HEK293 (cell line): Measurements from ENCODE around the gene MANF.

Source experiments
- CTCF ChIA-PET: fragments of 350-600 bp; formaldehyde crosslinking; extraction: SDS; loops from one replicate; lab custom pipeline; 2021; ENCODE audit warnings: antibody characterized with exemption; lab: Yijun Ruan, JAX
- POLR2A ChIA-PET: fragments of 300-600 bp; formaldehyde crosslinking; extraction: SDS; loops from one replicate; lab custom pipeline; 2020; ENCODE audit warnings: antibody characterized with exemption, inconsistent platforms; lab: Yijun Ruan, JAX
- H3K27ac ChIP-seq: fragments of 200-500 bp; sonication (Bioruptor generic); 2 replicates; pipeline ENCODE4 v1.5.1; 2014; ENCODE audit warnings: low read depth, low read length, control low read depth, inconsistent platforms; ENCODE audit errors: extremely low read depth
- H3K36me3 ChIP-seq, 2 experiments: fragments of 200-500 bp in 1 of 2; sonication (Bioruptor generic) in 1 of 2; 1 replicate in 1 of 2; 2 replicates in 1 of 2; pipeline ENCODE4 v1.5.1; 2014 to 2017; ENCODE audit warnings: inconsistent platforms in 2 of 2, low read length in 2 of 2; ENCODE audit not compliant: control insufficient read depth in 2 of 2, insufficient read depth in 1 of 2
- H3K4me1 ChIP-seq: fragments of 200-500 bp; sonication (Bioruptor generic); 2 replicates; pipeline ENCODE4 v1.5.1; 2014; ENCODE audit warnings: mild to moderate bottlenecking, low read length, inconsistent platforms; ENCODE audit not compliant: control insufficient read depth, insufficient read depth
- H3K4me3 ChIP-seq: 2 replicates; pipeline ENCODE4 v1.5.1; 2011; ENCODE audit warnings: low read depth, mild to moderate bottlenecking, control low read depth, low read length, moderate library complexity
- H3K9me3 ChIP-seq: fragments of 200-500 bp; sonication (Bioruptor generic); 2 replicates; pipeline ENCODE4 v1.5.1; 2014; ENCODE audit warnings: low read depth, low read length, inconsistent platforms; ENCODE audit not compliant: control insufficient read depth, insufficient read depth
- EGR2 ChIP-seq: fragments of 450-650 bp; formaldehyde crosslinking; IDR thresholded peaks from 2 replicates; pipeline ENCODE4 v1.5.1; 2016; ENCODE audit warnings: low read depth, missing biosample characterization, missing genetic modification characterization
- FEZF1 ChIP-seq: fragments of 450-650 bp; formaldehyde crosslinking; IDR thresholded peaks from 2 replicates; pipeline ENCODE4 v1.5.1; 2016; ENCODE audit warnings: missing biosample characterization, missing genetic modification characterization
- KLF1 ChIP-seq: fragments of 450-650 bp; formaldehyde crosslinking; IDR thresholded peaks from 2 replicates; pipeline ENCODE4 v1.5.1; 2016; ENCODE audit warnings: missing biosample characterization, missing genetic modification characterization
- KLF8 ChIP-seq: fragments of 450-650 bp; formaldehyde crosslinking; IDR thresholded peaks from 2 replicates; pipeline ENCODE4 v1.5.1; 2016; ENCODE audit warnings: missing biosample characterization, missing genetic modification characterization
- OVOL3 ChIP-seq: fragments of 450-650 bp; formaldehyde crosslinking; IDR thresholded peaks from 2 replicates; pipeline ENCODE4 v1.5.1; 2016; ENCODE audit warnings: missing biosample characterization, missing genetic modification characterization
- SETDB1 ChIP-seq: IDR thresholded peaks from one replicate; pipeline ENCODE4 v1.6.1; 2017; ENCODE audit warnings: mild to moderate bottlenecking, low read length, moderate library complexity, mixed read lengths; ENCODE audit not compliant: insufficient read length
- TSHZ1 ChIP-seq: fragments of 450-650 bp; formaldehyde crosslinking; IDR thresholded peaks from 2 replicates; pipeline ENCODE4 v1.5.1; 2016; ENCODE audit warnings: missing biosample characterization, missing genetic modification characterization, borderline replicate concordance
- ZFP41 ChIP-seq: fragments of 450-650 bp; formaldehyde crosslinking; IDR thresholded peaks from 2 replicates; pipeline ENCODE4 v1.5.1; 2016; ENCODE audit warnings: missing biosample characterization, missing genetic modification characterization, borderline replicate concordance
- ZNF16 ChIP-seq: fragments of 450-650 bp; formaldehyde crosslinking; IDR thresholded peaks from 2 replicates; pipeline ENCODE4 v1.5.1; 2016; ENCODE audit warnings: low read depth, missing biosample characterization, missing genetic modification characterization
- ZNF266 ChIP-seq: fragments of 450-650 bp; formaldehyde crosslinking; IDR thresholded peaks from 2 replicates; pipeline ENCODE4 v1.5.1; 2016; ENCODE audit warnings: missing biosample characterization, missing genetic modification characterization, low read depth
- ZNF366 ChIP-seq: fragments of 450-650 bp; formaldehyde crosslinking; conservative IDR thresholded peaks from 2 replicates; pipeline ENCODE4 v1.5.1; 2016; ENCODE audit warnings: missing biosample characterization, missing genetic modification characterization
- ZNF416 ChIP-seq: fragments of 450-650 bp; formaldehyde crosslinking; IDR thresholded peaks from 2 replicates; pipeline ENCODE4 v1.5.1; 2016; ENCODE audit warnings: missing biosample characterization, missing genetic modification characterization
- ZNF473 ChIP-seq: fragments of 450-650 bp; formaldehyde crosslinking; IDR thresholded peaks from 2 replicates; pipeline ENCODE4 v1.5.1; 2017; ENCODE audit warnings: missing biosample characterization, missing genetic modification characterization
- ZNF513 ChIP-seq: fragments of 450-650 bp; IDR thresholded peaks from 2 replicates; pipeline ENCODE4 v1.5.1; 2018; ENCODE audit warnings: missing biosample characterization, missing genetic modification characterization
- ZNF560 ChIP-seq: fragments of 450-650 bp; formaldehyde crosslinking; IDR thresholded peaks from 2 replicates; pipeline ENCODE4 v1.5.1; 2017; ENCODE audit warnings: missing biosample characterization, missing genetic modification characterization, borderline replicate concordance
- ZNF785 ChIP-seq: fragments of 450-650 bp; formaldehyde crosslinking; IDR thresholded peaks from 2 replicates; pipeline ENCODE4 v1.5.1; 2016; ENCODE audit warnings: missing biosample characterization, missing genetic modification characterization
- ZSCAN5A ChIP-seq: fragments of 450-650 bp; formaldehyde crosslinking; IDR thresholded peaks from 2 replicates; pipeline ENCODE4 v1.5.1; 2016; ENCODE audit warnings: missing biosample characterization, missing genetic modification characterization
- TF ChIP-seq, protein P1 (sequence below): fragments of 450-650 bp; formaldehyde crosslinking; IDR thresholded peaks from 2 replicates; pipeline ENCODE4 v1.5.0; 2017; ENCODE audit warnings: missing biosample characterization, missing genetic modification characterization, borderline replicate concordance
- TF ChIP-seq, protein P2 (sequence below): fragments of 450-650 bp; formaldehyde crosslinking; IDR thresholded peaks from 2 replicates; pipeline ENCODE4; 2016; ENCODE audit warnings: missing biosample characterization, missing genetic modification characterization
- TF ChIP-seq, protein P3 (sequence below): fragments of 450-650 bp; formaldehyde crosslinking; IDR thresholded peaks from 2 replicates; pipeline ENCODE4 v1.5.1; 2016; ENCODE audit warnings: missing biosample characterization, missing genetic modification characterization, low read depth

Gene MANF

DNA sequence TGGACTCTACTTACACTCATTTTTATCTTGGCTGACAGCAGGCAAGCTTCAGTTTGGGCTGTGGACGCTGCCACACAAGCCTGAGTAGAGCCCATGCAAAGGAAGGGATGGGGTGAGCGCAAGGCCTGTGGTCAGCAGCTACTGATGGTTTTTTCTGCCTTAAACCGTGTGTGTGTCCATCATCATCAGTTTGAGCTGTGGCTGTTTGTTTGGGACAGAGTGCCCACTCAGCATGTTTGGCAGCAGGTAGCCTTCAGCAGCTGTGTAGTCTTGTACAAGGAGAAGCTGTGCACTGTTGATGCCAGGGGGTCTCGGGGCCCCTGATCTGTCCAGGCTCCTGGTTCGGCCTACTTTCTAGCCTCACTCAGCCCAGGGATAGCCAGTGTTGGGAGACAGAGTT is 9.4 kb downstream of the MANF start:
- H3K9me3 ChIP-seq, result no peaks in the 10 kb centered on the region
- CTCF ChIA-PET, result interaction anchor here (0.9 kb wide), 1 partner anchor 107 kb away, joined by 3 read pairs; no protein-coding TSS in a partner anchor
- H3K27ac ChIP-seq, result no peak overlapping the region
- POLR2A ChIA-PET, result interaction anchor here (1.3 to 1.4 kb wide), 2 partner anchors 9 to 105 kb away, joined by 5 to 6 read pairs; partner anchors contain the start of genes DCAF1 and MANF
- no peak for TF ChIP-seq KLF1 (tag by site-specific recombination)
- TF ChIP-seq, protein P1, sequence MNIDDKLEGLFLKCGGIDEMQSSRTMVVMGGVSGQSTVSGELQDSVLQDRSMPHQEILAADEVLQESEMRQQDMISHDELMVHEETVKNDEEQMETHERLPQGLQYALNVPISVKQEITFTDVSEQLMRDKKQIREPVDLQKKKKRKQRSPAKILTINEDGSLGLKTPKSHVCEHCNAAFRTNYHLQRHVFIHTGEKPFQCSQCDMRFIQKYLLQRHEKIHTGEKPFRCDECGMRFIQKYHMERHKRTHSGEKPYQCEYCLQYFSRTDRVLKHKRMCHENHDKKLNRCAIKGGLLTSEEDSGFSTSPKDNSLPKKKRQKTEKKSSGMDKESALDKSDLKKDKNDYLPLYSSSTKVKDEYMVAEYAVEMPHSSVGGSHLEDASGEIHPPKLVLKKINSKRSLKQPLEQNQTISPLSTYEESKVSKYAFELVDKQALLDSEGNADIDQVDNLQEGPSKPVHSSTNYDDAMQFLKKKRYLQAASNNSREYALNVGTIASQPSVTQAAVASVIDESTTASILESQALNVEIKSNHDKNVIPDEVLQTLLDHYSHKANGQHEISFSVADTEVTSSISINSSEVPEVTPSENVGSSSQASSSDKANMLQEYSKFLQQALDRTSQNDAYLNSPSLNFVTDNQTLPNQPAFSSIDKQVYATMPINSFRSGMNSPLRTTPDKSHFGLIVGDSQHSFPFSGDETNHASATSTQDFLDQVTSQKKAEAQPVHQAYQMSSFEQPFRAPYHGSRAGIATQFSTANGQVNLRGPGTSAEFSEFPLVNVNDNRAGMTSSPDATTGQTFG (tag by site-specific recombination), result no peak
- TF ChIP-seq KLF8 (tag by site-specific recombination), result no peak
- no peak for TF ChIP-seq ZNF266 (tag by site-specific recombination)
- TF ChIP-seq ZNF473 (tag by site-specific recombination), result no peak
- no peak for TF ChIP-seq OVOL3 (tag by site-specific recombination)
- peaks cover 0 to 81% of the 10 kb centered on the region in 2 experiments; a peak in 2 of 3 replicates for H3K36me3 ChIP-seq
- no peaks in the 10 kb centered on the region; the same call in 1 of the 2 replicates for H3K4me1 ChIP-seq
- no peak overlapping the region for H3K4me3 ChIP-seq

GRCh38 chr3:51395493-51396213 is 10.6 kb downstream of the MANF start:
- no peak overlapping the region for H3K4me3 ChIP-seq
- ChIA-PET POLR2A (interaction anchor here (0.6 to 1.6 kb wide), 4 partner anchors 12 to 1058 kb away, joined by 3 to 4 read pairs (median 3); partner anchors contain the start of gene MAPKAPK3), CTCF (interaction anchor here (0.5 to 0.9 kb wide), 4 partner anchors 16 to 144 kb away, joined by 3 read pairs; no protein-coding TSS in a partner anchor)
- H3K36me3 ChIP-seq, result peaks cover 0 to 80% of the 10 kb centered on the region in 2 experiments; a peak in 2 of 3 replicates
- H3K9me3 ChIP-seq, result no peaks in the 10 kb centered on the region
- H3K4me1 ChIP-seq, result no peaks in the 10 kb centered on the region; the same call in 1 of the 2 replicates
- no peak overlapping the region for H3K27ac ChIP-seq
- TF ChIP-seq FEZF1 (tag by site-specific recombination), result no peak
- TF ChIP-seq ZNF16 (tag by site-specific recombination), result no peak
- TF ChIP-seq SETDB1, result no peak
- TF ChIP-seq, protein P2, sequence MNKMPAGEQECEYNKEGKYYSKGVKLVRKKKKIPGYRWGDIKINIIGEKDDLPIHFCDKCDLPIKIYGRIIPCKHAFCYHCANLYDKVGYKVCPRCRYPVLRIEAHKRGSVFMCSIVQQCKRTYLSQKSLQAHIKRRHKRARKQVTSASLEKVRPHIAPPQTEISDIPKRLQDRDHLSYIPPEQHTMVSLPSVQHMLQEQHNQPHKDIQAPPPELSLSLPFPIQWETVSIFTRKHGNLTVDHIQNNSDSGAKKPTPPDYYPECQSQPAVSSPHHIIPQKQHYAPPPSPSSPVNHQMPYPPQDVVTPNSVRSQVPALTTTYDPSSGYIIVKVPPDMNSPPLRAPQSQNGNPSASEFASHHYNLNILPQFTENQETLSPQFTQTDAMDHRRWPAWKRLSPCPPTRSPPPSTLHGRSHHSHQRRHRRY (tag by site-specific recombination), result no peak
- no peak for TF ChIP-seq ZNF785 (tag by site-specific recombination)
- TF ChIP-seq ZNF513, result no peak
- TF ChIP-seq EGR2 (tag by site-specific recombination), result no peak
- no peak for TF ChIP-seq ZSCAN5A
- TF ChIP-seq, protein P3, sequence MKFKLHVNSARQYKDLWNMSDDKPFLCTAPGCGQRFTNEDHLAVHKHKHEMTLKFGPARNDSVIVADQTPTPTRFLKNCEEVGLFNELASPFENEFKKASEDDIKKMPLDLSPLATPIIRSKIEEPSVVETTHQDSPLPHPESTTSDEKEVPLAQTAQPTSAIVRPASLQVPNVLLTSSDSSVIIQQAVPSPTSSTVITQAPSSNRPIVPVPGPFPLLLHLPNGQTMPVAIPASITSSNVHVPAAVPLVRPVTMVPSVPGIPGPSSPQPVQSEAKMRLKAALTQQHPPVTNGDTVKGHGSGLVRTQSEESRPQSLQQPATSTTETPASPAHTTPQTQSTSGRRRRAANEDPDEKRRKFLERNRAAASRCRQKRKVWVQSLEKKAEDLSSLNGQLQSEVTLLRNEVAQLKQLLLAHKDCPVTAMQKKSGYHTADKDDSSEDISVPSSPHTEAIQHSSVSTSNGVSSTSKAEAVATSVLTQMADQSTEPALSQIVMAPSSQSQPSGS (tag by site-specific recombination), result no peak
- TF ChIP-seq ZNF416, result no peak
- TF ChIP-seq TSHZ1, result no peak
- TF ChIP-seq ZNF366 (tag by site-specific recombination), result no peak
- no peak for TF ChIP-seq ZNF560 (tag by site-specific recombination)
- no peak for TF ChIP-seq ZFP41 (tag by site-specific recombination)
